Effector memory CD4-positive, alpha-beta T cell (primary cell): ENCODE data around the gene ENAH.

Source experiments
- DNase-seq, 3 donors: peaks; one replicate each; pipeline ENCODE4 v3.0.0-alpha.2; 2020
- H3K27ac ChIP-seq: 2 replicates; pipeline ENCODE4 v1.7.0; 2013; ENCODE audit warnings: mild to moderate bottlenecking, low read length, moderate library complexity; ENCODE audit not compliant: insufficient read depth, poor library complexity, severe bottlenecking
- H3K27me3 ChIP-seq: replicated peaks from 2 replicates; pipeline ENCODE4 v1.7.0; 2013; ENCODE audit warnings: mild to moderate bottlenecking, low read length; ENCODE audit not compliant: insufficient read depth, control insufficient read depth, poor library complexity, severe bottlenecking
- H3K36me3 ChIP-seq: 2 replicates; pipeline ENCODE4 v1.7.0; 2013; ENCODE audit warnings: mild to moderate bottlenecking, low read length, moderate library complexity; ENCODE audit not compliant: control insufficient read depth, insufficient read depth
- H3K4me1 ChIP-seq: 2 replicates; pipeline ENCODE4 v1.7.0; 2013; ENCODE audit warnings: low read length, mild to moderate bottlenecking; ENCODE audit not compliant: control insufficient read depth, insufficient read depth, poor library complexity, severe bottlenecking
- H3K4me3 ChIP-seq: 2 replicates; pipeline ENCODE4 v1.7.0; 2013; ENCODE audit warnings: low read length, low read depth, mild to moderate bottlenecking; ENCODE audit not compliant: insufficient read depth, poor library complexity, severe bottlenecking
- H3K9me3 ChIP-seq: 2 replicates; pipeline ENCODE4 v1.7.0; 2013; ENCODE audit warnings: mild to moderate bottlenecking, low read length, moderate library complexity; ENCODE audit not compliant: control insufficient read depth

ENAH gene

DNA sequence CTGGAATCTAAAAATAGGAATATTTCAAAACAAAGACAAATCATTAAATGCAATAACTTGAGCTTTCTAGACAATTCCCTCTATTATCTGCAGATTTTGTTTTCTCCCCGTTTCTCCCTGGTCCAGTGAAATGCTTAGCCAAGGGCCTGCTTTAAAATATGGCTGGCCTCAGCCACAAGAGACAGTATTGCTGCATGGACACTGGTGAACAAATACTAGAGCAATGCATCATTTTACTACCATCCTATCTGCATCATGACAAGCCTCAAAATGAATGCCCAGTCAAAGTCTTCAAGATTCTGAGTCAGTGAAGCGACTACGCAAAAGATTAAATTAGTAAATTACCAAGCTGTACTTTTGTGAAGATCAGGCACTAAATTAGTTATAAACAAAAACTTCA is 80.5 kb downstream of the ENAH start:
- Histone ChIP-seq H3K4me1 (no peaks in the 10 kb centered on the region), H3K27ac (no peak overlapping the region), H3K4me3 (no peak overlapping the region), H3K27me3 (no peaks in the 10 kb centered on the region), H3K36me3 (no peaks in the 10 kb centered on the region), H3K9me3 (no peaks in the 10 kb centered on the region)
- DNase-seq = no peak

DNA sequence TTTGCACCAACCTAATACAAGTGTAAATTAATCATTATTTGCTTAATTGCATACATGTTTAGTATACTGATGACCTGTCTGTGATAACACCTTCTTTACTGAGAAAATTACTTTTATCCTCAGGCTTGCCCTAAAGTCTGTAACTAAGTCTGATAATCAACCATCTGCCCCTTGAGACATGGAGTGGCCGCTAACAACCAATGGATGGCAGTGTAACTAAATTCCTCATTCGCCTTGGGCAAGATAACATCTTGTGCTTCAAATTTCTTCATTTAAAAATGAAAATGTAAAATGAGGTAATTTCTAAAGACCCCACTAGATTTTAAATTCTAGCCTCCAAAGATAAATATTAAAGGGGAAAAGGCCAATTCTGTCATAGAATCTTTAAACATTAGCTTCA is 85.1 kb downstream of the ENAH start:
- Histone ChIP-seq H3K9me3 (no peaks in the 10 kb centered on the region), H3K36me3 (no peaks in the 10 kb centered on the region), H3K27me3 (no peaks in the 10 kb centered on the region), H3K27ac (no peak overlapping the region), H3K4me3 (no peak overlapping the region), H3K4me1 (no peaks in the 10 kb centered on the region)
- DNase-seq = no peak

DNA sequence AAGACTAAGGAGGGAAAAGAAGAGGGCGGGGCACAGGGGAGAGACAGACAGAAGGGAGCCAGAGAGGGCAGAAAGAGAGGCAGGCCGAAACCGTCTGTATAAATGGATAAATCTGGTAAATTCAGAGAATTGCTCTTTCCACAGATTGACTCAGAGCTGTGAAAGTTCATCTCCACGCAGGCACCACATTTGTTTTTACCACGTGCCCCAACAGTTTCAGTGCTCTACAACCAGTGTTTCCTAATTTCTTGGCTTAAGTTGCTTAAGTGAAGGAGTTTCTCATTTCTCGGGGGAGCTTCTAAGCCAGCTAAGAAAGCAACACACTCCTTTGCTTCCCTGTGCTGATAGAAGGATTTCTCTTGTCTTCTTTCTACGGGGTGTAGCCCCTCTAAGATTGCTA is 87.1 kb downstream of the ENAH start:
- H3K27ac ChIP-seq = no peak overlapping the region
- DNase-seq = no peak
- H3K27me3 ChIP-seq = no peaks in the 10 kb centered on the region
- no peaks in the 10 kb centered on the region for H3K4me1 ChIP-seq
- no peaks in the 10 kb centered on the region for H3K9me3 ChIP-seq
- H3K36me3 ChIP-seq = no peaks in the 10 kb centered on the region
- H3K4me3 ChIP-seq = no peak overlapping the region

DNA sequence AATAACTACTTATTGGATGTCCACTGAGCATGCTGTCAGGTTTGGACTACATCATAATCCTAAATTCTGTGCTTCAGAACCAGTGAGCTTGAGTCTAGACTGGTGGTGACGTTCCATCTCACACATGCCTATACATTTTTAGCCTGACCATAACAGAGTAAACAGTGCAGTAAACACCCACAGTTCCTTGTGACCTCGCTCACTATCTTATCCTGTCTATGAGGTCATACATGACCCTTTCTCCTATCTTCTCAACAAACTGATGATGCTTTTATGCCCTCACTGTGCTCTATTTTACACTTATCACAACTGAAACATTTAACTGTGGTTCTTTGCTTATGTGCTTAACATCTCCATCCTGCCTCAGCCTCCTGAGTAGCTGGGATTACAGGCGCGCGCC is 91.2 kb downstream of the ENAH start:
- Histone ChIP-seq H3K9me3 (no peaks in the 10 kb centered on the region), H3K27ac (no peak overlapping the region), H3K4me3 (no peak overlapping the region), H3K36me3 (no peaks in the 10 kb centered on the region), H3K27me3 (no peaks in the 10 kb centered on the region), H3K4me1 (no peaks in the 10 kb centered on the region)
- DNase-seq = no peak

GRCh38 chr1:225559902-225560301 is 93.0 kb downstream of the ENAH start:
- H3K27ac ChIP-seq = no peak overlapping the region
- H3K36me3 ChIP-seq = no peaks in the 10 kb centered on the region
- no peak overlapping the region for H3K4me3 ChIP-seq
- H3K4me1 ChIP-seq = no peaks in the 10 kb centered on the region
- DNase-seq = no peak
- H3K27me3 ChIP-seq = no peaks in the 10 kb centered on the region
- H3K9me3 ChIP-seq = no peaks in the 10 kb centered on the region

- Histone ChIP-seq H3K4me1 (no peaks in the 10 kb centered on the region), H3K36me3 (no peaks in the 10 kb centered on the region), H3K9me3 (no peaks in the 10 kb centered on the region), H3K4me3 (no peak overlapping the region), H3K27me3 (no peaks in the 10 kb centered on the region), H3K27ac (no peak overlapping the region)
- DNase-seq = no peak
These were observed 93.6 kb downstream of the ENAH start for GRCh38 chr1:225559326-225559725.

- Histone ChIP-seq H3K27ac (no peak overlapping the region), H3K4me1 (no peaks in the 10 kb centered on the region), H3K27me3 (no peaks in the 10 kb centered on the region), H3K9me3 (no peaks in the 10 kb centered on the region), H3K4me3 (no peak overlapping the region), H3K36me3 (no peaks in the 10 kb centered on the region)
- DNase-seq = no peak
These were observed 96.2 kb downstream of the ENAH start for GRCh38 chr1:225556694-225557093.

DNA sequence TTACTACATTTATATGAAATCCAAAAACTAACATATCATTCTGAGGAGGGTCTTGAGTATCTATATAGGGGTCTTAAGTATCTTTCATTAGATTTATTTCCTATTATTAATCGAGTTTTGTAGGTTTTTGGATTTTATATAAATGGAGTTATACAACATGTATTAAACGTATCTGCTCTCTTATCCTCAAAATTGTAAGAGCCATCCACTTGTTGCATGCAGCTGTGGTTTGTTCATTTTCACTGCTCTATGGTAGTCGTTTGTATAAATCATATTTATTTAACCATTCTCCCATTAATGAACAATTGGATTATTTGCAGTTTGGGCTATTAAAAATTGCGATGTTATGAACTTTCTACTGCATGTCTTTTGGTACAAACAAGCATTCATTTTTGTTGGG is 97.1 kb downstream of the ENAH start:
- Histone ChIP-seq H3K27me3 (no peaks in the 10 kb centered on the region), H3K36me3 (no peaks in the 10 kb centered on the region), H3K27ac (no peak overlapping the region), H3K4me3 (no peak overlapping the region), H3K9me3 (no peaks in the 10 kb centered on the region), H3K4me1 (no peaks in the 10 kb centered on the region)
- DNase-seq = no peak

DNA sequence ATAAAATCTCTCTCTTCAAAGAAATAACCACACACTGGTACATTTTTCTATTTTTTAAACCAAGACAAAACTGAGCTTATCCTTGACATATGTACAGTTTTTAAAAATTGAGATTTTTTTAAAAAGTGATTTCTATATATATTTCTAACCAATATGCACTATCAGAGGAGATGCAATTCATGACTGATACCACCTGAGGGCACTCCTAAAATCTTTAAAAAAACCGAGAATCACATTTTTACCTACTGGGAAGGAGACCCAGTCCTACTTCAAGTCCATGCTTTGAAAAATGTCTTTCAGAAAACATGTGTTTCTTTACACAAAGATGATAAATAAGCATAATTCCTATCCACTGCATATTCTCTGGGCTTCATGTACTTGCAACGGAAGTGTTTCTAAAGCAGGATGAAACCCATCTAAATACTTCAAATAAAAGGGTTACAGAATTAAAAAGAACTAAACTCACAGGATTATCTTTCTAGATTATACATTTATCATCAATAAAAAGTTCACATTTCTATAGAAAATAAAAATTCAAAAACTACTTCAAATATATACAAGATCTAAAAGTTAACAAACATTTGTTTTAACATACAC is 98.6 kb downstream of the ENAH start:
- no peaks in the 10 kb centered on the region for H3K4me1 ChIP-seq
- no peaks in the 10 kb centered on the region for H3K9me3 ChIP-seq
- H3K27ac ChIP-seq = no peak overlapping the region
- H3K27me3 ChIP-seq = no peaks in the 10 kb centered on the region
- no peaks in the 10 kb centered on the region for H3K36me3 ChIP-seq
- DNase-seq = no peak
- H3K4me3 ChIP-seq = no peak overlapping the region

DNA sequence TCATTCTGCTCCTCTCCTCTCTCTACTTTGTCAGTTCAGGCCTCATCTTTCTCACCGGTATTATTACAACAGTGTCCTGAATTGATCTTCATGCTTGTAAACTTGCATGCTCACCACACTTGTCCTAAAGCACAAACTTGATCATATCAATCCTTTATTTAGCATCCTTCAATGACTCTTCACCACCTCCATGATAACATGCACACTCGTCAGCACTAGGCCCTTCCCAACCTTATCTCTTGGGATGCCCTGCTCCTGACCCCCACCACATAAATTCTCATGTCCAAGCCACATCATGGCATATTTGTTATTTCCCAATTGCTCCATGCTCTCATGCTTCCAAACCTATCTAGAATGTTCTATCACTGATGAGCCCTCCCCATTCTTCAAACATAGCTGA is 103.1 kb downstream of the ENAH start:
- H3K4me3 ChIP-seq = no peak overlapping the region
- H3K4me1 ChIP-seq = no peaks in the 10 kb centered on the region
- no peaks in the 10 kb centered on the region for H3K9me3 ChIP-seq
- H3K27me3 ChIP-seq = no peaks in the 10 kb centered on the region
- H3K27ac ChIP-seq = no peak overlapping the region
- H3K36me3 ChIP-seq = no peaks in the 10 kb centered on the region
- no peak for DNase-seq
